Measurements from ENCODE around the gene RNF224.

GRCh38 chr9:137231372-137232039 is 4.2 kb downstream of the RNF224 start:
- TF ChIP-seq CTCF (IDR thresholded peaks at IDR 0.05; ENCODE audit: low read depth, low read length) (no peak), EZH2phosphoT487 (IDR thresholded peaks at IDR 0.05; ENCODE audit: low read depth) (no peak)

Data from OCI-LY3 (cell line).